OCI-LY3 (cell line): ENCODE results near the gene CHD2.

Experiments
- CTCF ChIP-seq: fragments of 200-600, 300-600 bp; sonication (generic); IDR thresholded peaks from 2 replicates; pipeline ENCODE4 v1.5.1; 2014; ENCODE audit warnings: antibody characterized with exemption, low read length, low read depth
- EZH2phosphoT487 ChIP-seq: fragments of 200-600 bp; shearing (Covaris generic); IDR thresholded peaks from 2 replicates; pipeline ENCODE4 v1.6.1; 2018; ENCODE audit warnings: antibody characterized with exemption, mixed run types, low read depth

GRCh38 chr15:92881211-92881754 lies 18.8 kb upstream of the CHD2 start:
- TF ChIP-seq CTCF, result no peak
- no peak for TF ChIP-seq EZH2phosphoT487
